ENCODE data around the gene ABCE1. TPM values are rescaled to one million over a fixed set of nuclear protein-coding genes. Genes with fewer than 3 reads are reported as not detected.

The ABCE1 gene
- total and polyA plus RNA-seq, 10 of the 15 experiments (the other 5 are each of a cell fraction or from before 2014, with no cell fraction given): 75.9 to 172 (median 134) TPM

DNA sequence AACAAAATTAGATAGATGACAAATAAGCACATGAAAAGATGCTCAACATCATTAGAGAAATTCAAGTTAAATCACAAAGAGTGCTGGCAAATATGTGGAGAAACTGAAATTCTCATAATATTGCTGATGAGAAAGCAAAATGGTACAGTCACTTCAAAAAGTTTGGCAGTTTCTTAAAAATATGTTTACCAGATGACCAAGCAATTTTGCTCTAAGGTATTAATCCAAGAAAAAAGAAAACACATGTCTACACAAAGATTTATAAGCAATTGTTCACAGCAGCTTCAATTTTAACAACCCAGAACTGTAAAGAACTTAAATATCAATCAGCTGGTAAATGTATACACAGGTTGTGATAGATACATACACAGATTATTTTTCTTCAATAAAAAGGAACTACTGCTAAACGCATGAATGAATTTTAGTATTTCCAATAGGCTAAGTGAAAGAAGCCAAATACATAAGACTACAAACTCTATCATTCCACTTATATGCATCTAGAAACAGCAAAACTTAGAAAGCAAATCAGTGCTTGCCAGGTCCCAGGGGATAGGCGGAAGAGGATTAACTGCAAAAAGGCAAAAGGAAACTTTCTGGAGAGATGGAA is 70.6 kb downstream of the ABCE1 start (continued):
- TF ChIP-seq EZH2 (IDR thresholded peaks at IDR 0.05; ENCODE audit: borderline replicate concordance, control insufficient read depth, low read depth, low read length) (no peak), MYB (IDR thresholded peaks at IDR 0.05; ENCODE audit: borderline replicate concordance, low read depth, low read length) (no peak), WRNIP1 (IDR thresholded peaks at IDR 0.05; ENCODE audit: borderline replicate concordance, low read depth, low read length) (no peak), ZNF207 (IDR thresholded peaks at IDR 0.05; ENCODE audit: borderline replicate concordance) (no peak), ATF7 (IDR thresholded peaks at IDR 0.05; ENCODE audit: low read depth) (no peak), GATAD2B (conservative IDR thresholded peaks at IDR 0.05; ENCODE audit: low read depth) (no peak), BRCA1 (IDR thresholded peaks at IDR 0.05; ENCODE audit: low read depth, low read length) (no peak)

DNA sequence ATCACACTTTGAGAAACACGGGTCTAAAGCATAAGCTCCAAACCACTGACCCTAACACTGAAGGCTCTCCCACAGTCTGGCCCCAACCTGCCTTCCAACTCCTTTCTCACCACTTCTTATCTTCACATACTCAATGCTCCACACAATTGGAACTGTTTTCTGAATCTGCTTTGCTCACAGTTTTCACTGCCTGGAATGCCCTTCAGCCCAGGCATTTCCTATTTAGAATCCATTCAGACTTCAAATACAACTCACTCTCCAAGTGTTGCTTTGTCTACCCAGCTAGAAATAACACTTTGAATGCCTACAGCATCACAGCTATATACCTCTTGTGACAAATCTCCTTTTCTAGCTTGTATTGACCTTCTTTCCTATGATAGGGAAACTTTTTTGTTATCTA is 72.1 kb downstream of the ABCE1 start:
- Histone ChIP-seq H2AFZ (ENCODE audit: control insufficient read depth, low read depth, low read length) (no peak overlapping the region), H3K4me3 (no peak overlapping the region), H3K9ac (ENCODE audit: control insufficient read depth, insufficient read depth, low read length) (no peak overlapping the region), H3K4me2 (ENCODE audit: control insufficient read depth, insufficient read depth) (no peak overlapping the region), H3K27ac (ENCODE audit: control insufficient read depth, insufficient read depth) (no peak overlapping the region), H3K79me2 (ENCODE audit: control insufficient read depth, insufficient read depth, low read length) (peaks cover 23% of the 10 kb centered on the region), H3K4me1 (ENCODE audit: control insufficient read depth, insufficient read depth, low read length) (no peaks in the 10 kb centered on the region), H4K20me1 (ENCODE audit: control insufficient read depth, insufficient read depth) (no peaks in the 10 kb centered on the region), H3K36me3 (ENCODE audit: control insufficient read depth in 2 of 2, insufficient read depth in 2 of 2, low read length in 1 of 2) (peaks cover 0 to 11% of the 10 kb centered on the region in 2 experiments; a peak in 2 of 4 replicates), H3K9me3 (replicated peaks; ENCODE audit: control insufficient read depth, insufficient read depth, low read length) (no peaks in the 10 kb centered on the region), H3K27me3 (replicated peaks in 1 of 2; ENCODE audit: control insufficient read depth in 2 of 2, insufficient read depth in 2 of 2, low read length in 1 of 2) (no peaks in the 10 kb centered on the region)
- ChIA-PET RAD21 (ENCODE audit: unreplicated experiment) (interaction anchor here (0.6 kb wide), 1 partner anchor 37 kb away, joined by 4 read pairs; no protein-coding TSS in a partner anchor), POLR2A (interaction anchor here (0.6 to 1.3 kb wide), 4 partner anchors 8 to 72 kb away, joined by 3 to 6 read pairs (median 3); partner anchors contain the start of genes ABCE1 and ANAPC10), CTCF (interaction anchor here (1.0 to 1.3 kb wide), 4 partner anchors 10 to 47 kb away, joined by 3 to 5 read pairs (median 3); no protein-coding TSS in a partner anchor), SMC1A (ENCODE audit: uncharacterized antibody, unreplicated experiment) (interaction anchor here (1.0 to 1.4 kb wide), 2 partner anchors 8 to 45 kb away, joined by 3 to 9 read pairs; no protein-coding TSS in a partner anchor)
- in situ Hi-C loops (cut with MboI) (no loop called here), intact Hi-C loops (cut with micrococcal nuclease; ENCODE audit: unreplicated experiment) (no loop called here)
- TSS peak; percentile 6 for BruUV-seq (replicated peaks)
- FAIRE-seq (no peak), DNase-seq (ENCODE audit: low read depth, low spot score) (no peak), ATAC-seq (peak; percentile 12; the same call in 2 of the 3 replicates)
- TF ChIP-seq IRF4 (IDR thresholded peaks at IDR 0.05; ENCODE audit: low read depth, low read length): no peak
- TF ChIP-seq HDAC6 (IDR thresholded peaks at IDR 0.05; ENCODE audit: unreplicated experiment): no peak
- no peak for TF ChIP-seq EZH2 (IDR thresholded peaks at IDR 0.05; ENCODE audit: borderline replicate concordance, control insufficient read depth, low read depth, low read length)
- 100% methylated on average over 1 of the region's 1 CpG for WGBS (ENCODE audit: insufficient coverage, insufficient replicate concordance, low lambda C conversion rate, missing lambda C conversion rate)

All from GM12878 (cell line).